BJ (cell line): Measurements from ENCODE around the gene MORN5. TPM values are rescaled to one million over a fixed set of nuclear protein-coding genes. Genes with fewer than 3 reads are reported as not detected.

Source experiments
- CTCF ChIA-PET: fragments of 350-600 bp; formaldehyde crosslinking; extraction: SDS; loops from one replicate; lab custom pipeline; 2021; ENCODE audit warnings: antibody characterized with exemption, inconsistent platforms; lab: Yijun Ruan, JAX
- POLR2A ChIA-PET: fragments of 300-600 bp; sonication (Branson Sonifier 250); formaldehyde crosslinking; extraction: SDS; loops from one replicate; lab custom pipeline; 2021; ENCODE audit warnings: antibody characterized with exemption; lab: Charles Lee
- DNase-seq: peaks from one replicate; pipeline ENCODE4 v3.0.0-alpha.2; 2011; ENCODE audit warnings: low read depth
- H3K27me3 ChIP-seq: 2 replicates; pipeline ENCODE4 v1.6.0; 2011; ENCODE audit warnings: low read length; ENCODE audit not compliant: control insufficient read depth, insufficient read depth
- H3K36me3 ChIP-seq: 2 replicates; pipeline ENCODE4 v1.5.1; 2011; ENCODE audit warnings: low read length; ENCODE audit not compliant: control insufficient read depth, insufficient read depth
- H3K4me3 ChIP-seq: 2 replicates; pipeline ENCODE4 v1.5.1; 2011; ENCODE audit warnings: low read depth, mild to moderate bottlenecking, control low read depth, low read length
- CTCF ChIP-seq: IDR thresholded peaks from 2 replicates; pipeline ENCODE4 v1.5.1; 2011; ENCODE audit warnings: low read depth, mild to moderate bottlenecking, control low read depth, inconsistent platforms, low read length, moderate library complexity; ENCODE audit not compliant: insufficient read depth
- polyA plus RNA-seq: library from polyadenylated mRNA; depleted of rRNA; stranded (reverse); fragments of >200 nt; gene quantifications from 2 replicates; pipeline ENCODE4 v1.2.3, GENCODE V29; 2011

MORN5 gene
- polyA plus RNA-seq, 1 experiment = not detected

DNA sequence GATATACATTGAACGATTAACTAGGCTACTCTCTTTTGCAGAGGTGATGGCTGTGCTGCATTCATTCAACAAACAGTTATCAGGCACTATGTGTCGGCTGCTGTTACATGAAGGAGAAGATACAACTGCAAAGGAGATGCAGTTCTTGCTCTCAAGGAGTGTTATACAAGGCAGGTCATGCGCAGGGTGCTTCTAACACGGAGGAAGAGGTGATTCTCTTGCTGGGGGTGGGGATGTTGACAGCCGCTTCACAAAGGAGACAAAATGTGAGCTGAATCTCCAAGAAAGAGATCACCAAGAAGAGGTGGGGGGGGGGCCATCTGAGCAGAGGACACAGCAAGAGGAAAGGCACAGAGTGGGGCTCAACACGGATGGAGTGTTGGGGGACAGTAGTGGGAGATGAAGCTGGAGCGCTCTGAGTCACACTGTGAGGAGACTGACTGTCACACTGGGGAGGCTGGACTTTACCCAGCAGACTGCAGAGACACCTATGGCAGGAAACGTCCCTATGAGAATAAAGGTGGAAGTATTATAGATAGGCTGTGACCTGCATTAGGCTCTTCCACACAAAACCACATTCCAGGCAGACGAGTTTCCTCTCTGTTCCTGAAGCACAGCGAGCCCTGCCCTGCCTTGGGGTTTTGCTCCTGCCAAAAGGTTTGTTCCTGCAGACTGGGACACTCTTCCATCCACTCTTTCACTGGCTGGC lies 21.0 kb upstream of the MORN5 start:
- Histone ChIP-seq H3K4me3 (no peak overlapping the region), H3K36me3 (peaks cover 3% of the 10 kb centered on the region), H3K27me3 (no peaks in the 10 kb centered on the region)
- no peak for DNase-seq
- ChIA-PET CTCF (interaction anchor here (4.7 kb wide), 1 partner anchor 13 kb away, joined by 25 read pairs; no protein-coding TSS in a partner anchor), POLR2A (no interaction called here)
- TF ChIP-seq CTCF = no peak

- Histone ChIP-seq H3K27me3 (no peaks in the 10 kb centered on the region), H3K36me3 (peaks cover 5% of the 10 kb centered on the region), H3K4me3 (no peak overlapping the region)
- ChIA-PET POLR2A (no interaction called here), CTCF (interaction anchor here (1.0 kb wide), 1 partner anchor 11 kb away, joined by 3 read pairs; no protein-coding TSS in a partner anchor)
- no peak for DNase-seq
- no peak for TF ChIP-seq CTCF
These were observed 19.1 kb upstream of the MORN5 start for GRCh38 chr9:122140368-122141193.

- H3K36me3 ChIP-seq = peaks cover 9% of the 10 kb centered on the region
- DNase-seq = no peak
- POLR2A ChIA-PET = no interaction called here
- CTCF ChIA-PET = no interaction called here
- H3K4me3 ChIP-seq = no peak overlapping the region
- no peak for TF ChIP-seq CTCF
- H3K27me3 ChIP-seq = no peaks in the 10 kb centered on the region
These were observed 18.0 kb upstream of the MORN5 start for GRCh38 chr9:122141671-122142070.

DNA sequence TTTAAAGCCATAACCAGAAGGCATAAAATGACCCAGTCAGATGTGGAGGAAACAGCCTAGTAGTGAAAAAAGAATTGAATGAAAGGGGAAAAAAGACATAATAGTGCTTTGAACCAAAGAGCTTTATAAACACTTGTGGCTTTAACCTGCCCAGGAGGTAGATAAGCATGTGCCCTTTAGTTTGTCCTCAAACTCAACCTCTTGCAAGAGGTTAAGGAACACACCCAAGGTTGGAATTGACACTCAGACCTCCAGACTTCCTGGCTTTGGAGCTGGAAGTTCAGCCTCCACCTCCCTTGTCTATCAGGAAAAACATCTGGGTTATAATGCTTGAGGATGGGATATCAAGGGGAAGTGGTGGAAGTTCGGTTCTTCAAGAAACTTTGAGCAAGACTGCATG lies 16.4 kb upstream of the MORN5 start:
- Histone ChIP-seq H3K36me3 (peaks cover 11% of the 10 kb centered on the region), H3K4me3 (no peak overlapping the region), H3K27me3 (no peaks in the 10 kb centered on the region)
- POLR2A ChIA-PET = no interaction called here
- TF ChIP-seq CTCF = no peak
- CTCF ChIA-PET = interaction anchor here (1.7 to 4.7 kb wide), 3 partner anchors 12 to 44 kb away, joined by 4 to 28 read pairs (median 4); no protein-coding TSS in a partner anchor
- DNase-seq = no peak

- ChIA-PET POLR2A (no interaction called here), CTCF (interaction anchor here (1.6 to 4.7 kb wide), 5 partner anchors 12 to 206 kb away, joined by 4 to 28 read pairs (median 8); no protein-coding TSS in a partner anchor)
- no peak for DNase-seq
- Histone ChIP-seq H3K4me3 (no peak overlapping the region), H3K27me3 (no peaks in the 10 kb centered on the region), H3K36me3 (peaks cover 11% of the 10 kb centered on the region)
- no peak for TF ChIP-seq CTCF
These were observed 15.8 kb upstream of the MORN5 start for GRCh38 chr9:122143876-122144405.
